ENCODE data around the gene PCDHA2. TPM values are rescaled to one million over a fixed set of nuclear protein-coding genes. Genes with fewer than 3 reads are reported as not detected.

The PCDHA2 gene
- total RNA-seq, 4 donors from 2014 or later: 0.12 to 0.93 (median 0.47) TPM; not detected in 1

DNA sequence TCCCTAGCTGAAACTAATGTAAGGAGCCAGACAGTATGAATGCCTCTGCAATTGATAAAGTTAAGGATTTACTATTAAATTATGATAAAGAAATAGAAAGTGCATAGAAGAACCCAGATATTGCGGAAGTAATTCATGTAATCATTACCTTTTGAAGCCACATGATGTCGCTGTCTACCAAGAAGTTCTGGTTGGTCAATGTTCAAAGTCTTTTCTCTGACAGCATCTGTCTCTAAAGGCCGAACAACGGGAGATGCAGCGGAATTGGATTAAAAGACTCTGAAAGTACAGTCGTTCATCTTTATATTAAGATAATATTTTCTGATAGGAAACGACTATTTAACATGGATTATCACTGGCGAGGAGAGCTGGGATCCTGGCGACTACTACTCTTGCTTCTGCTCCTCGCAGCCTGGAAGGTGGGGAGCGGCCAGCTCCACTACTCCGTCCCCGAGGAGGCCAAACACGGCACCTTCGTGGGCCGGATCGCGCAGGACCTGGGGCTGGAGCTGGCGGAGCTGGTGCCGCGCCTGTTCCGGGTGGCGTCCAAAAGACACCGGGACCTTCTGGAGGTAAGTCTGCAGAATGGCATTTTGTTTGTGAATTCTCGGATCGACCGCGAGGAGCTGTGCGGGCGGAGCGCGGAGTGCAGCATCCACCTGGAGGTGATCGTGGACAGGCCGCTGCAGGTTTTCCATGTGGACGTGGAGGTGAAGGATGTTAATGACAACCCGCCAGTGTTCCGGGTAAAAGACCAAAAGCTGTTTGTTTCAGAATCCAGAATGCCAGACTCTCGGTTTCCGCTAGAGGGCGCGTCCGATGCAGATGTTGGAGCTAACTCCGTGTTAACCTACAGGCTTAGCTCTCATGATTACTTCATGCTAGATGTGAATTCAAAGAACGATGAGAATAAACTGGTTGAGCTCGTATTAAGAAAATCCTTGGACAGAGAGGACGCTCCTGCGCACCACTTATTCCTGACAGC, 46.6 kb downstream of the PCDHA2 start, which contains the start of gene PCDHA8:
PCDHA8 (plus strand) TSS at position 210 of the 985 bp plus-strand sequence; CDS start at position 345, 135 bp downstream.
- no peak for ATAC-seq (ENCODE audit: low FRiP score)
- TF ChIP-seq CTCF (IDR thresholded peaks at IDR 0.05): no peak
- no peak for DNase-seq (ENCODE audit: low spot score)

- ATAC-seq (ENCODE audit: low FRiP score): no peak
- TF ChIP-seq CTCF (IDR thresholded peaks at IDR 0.05): no peak
- no peak for DNase-seq (ENCODE audit: low spot score)
Observed at GRCh38 chr5:140842798-140843733, 48.4 kb downstream of the PCDHA2 start.

Other genes starting within 250 kb of the PCDHA2 start
- gene EIF4EBP3, start 247.2 kb upstream of the PCDHA2 start, total RNA-seq: 10 to 100 TPM; 22.9 to 35.7 (median 31.5) TPM
- 10 to 100 TPM; 18.1 to 44.2 (median 24.3) TPM for gene SRA1, start 237.4 kb upstream of the PCDHA2 start, total RNA-seq
- gene APBB3, start 230.3 kb upstream of the PCDHA2 start, total RNA-seq: 10 to 100 TPM; 13.5 to 55.9 (median 33.2) TPM
- 10 to 100 TPM; 25.1 to 55.1 (median 38.1) TPM for gene SLC35A4, start 230.0 kb upstream of the PCDHA2 start, total RNA-seq
- gene CD14, start 161.7 kb upstream of the PCDHA2 start, total RNA-seq: 100 to 1,000 TPM; 129 to 173 (median 158) TPM
- 10 to 100 TPM; 18.7 to 96.9 (median 29.8) TPM for gene TMCO6, start 155.4 kb upstream of the PCDHA2 start, total RNA-seq
- gene NDUFA2, start 147.2 kb upstream of the PCDHA2 start, total RNA-seq: 10 to 100 TPM; 39.3 to 79.3 (median 62.2) TPM
- 100 to 1,000 TPM in 2 of 4 donors, 10 to 100 TPM in 2; 76.0 to 129 (median 105) TPM for gene IK, start 147.0 kb upstream of the PCDHA2 start, total RNA-seq
- gene WDR55, start 129.9 kb upstream of the PCDHA2 start, total RNA-seq: 10 to 100 TPM; 21.2 to 29.9 (median 25.2) TPM
- 1 to 10 TPM in 2 of 4 donors, under 1 TPM in 2; 0.84 to 2.5 (median 1.3) TPM for gene DND1, start 121.3 kb upstream of the PCDHA2 start, total RNA-seq
- 10 to 100 TPM; 49.6 to 76.6 (median 58.8) TPM for gene HARS1, start 103.5 kb upstream of the PCDHA2 start, total RNA-seq
- 10 to 100 TPM; 11.9 to 30.9 (median 20.6) TPM for gene HARS2, start 103.4 kb upstream of the PCDHA2 start, total RNA-seq
- 10 to 100 TPM; 38.3 to 49.6 (median 47.0) TPM for gene ZMAT2, start 94.4 kb upstream of the PCDHA2 start, total RNA-seq
- not detected for gene PCDHA1, start 8.7 kb upstream of the PCDHA2 start, total RNA-seq
- 1 to 10 TPM in 1 of 4 donors, under 1 TPM in 3; 0.25 to 3.1 (median 0.56) TPM for gene PCDHA3, start 6.2 kb downstream of the PCDHA2 start, total RNA-seq
- 1 to 10 TPM in 3 of 4 donors, under 1 TPM in 1; 0.60 to 1.5 (median 1.1) TPM for gene PCDHA4, start 12.2 kb downstream of the PCDHA2 start, total RNA-seq
- under 1 TPM in 3 of 4 donors, not detected in 1; 0.31 to 0.47 (median 0.46) TPM for gene PCDHA5, start 26.8 kb downstream of the PCDHA2 start, total RNA-seq
- gene PCDHA6, start 33.1 kb downstream of the PCDHA2 start, total RNA-seq: 1 to 10 TPM in 2 of 4 donors, under 1 TPM in 2; 0.12 to 1.5 (median 0.99) TPM
- gene PCDHA7, start 39.4 kb downstream of the PCDHA2 start, total RNA-seq: 1 to 10 TPM in 2 of 4 donors, under 1 TPM in 2; 0.12 to 1.4 (median 0.86) TPM
- under 1 TPM; 0.13 to 0.79 (median 0.35) TPM for gene PCDHA8, start 46.3 kb downstream of the PCDHA2 start, total RNA-seq
- under 1 TPM in 3 of 4 donors, not detected in 1; 0.44 to 0.79 (median 0.56) TPM for gene PCDHA9, start 53.5 kb downstream of the PCDHA2 start, total RNA-seq
- gene PCDHA10, start 61.0 kb downstream of the PCDHA2 start, total RNA-seq: 1 to 10 TPM in 2 of 4 donors, under 1 TPM in 2; 0.48 to 2.5 (median 1.5) TPM
- gene PCDHA11, start 74.1 kb downstream of the PCDHA2 start, total RNA-seq: 1 to 10 TPM in 1 of 4 donors, under 1 TPM in 3; 0.16 to 1.2 (median 0.49) TPM
- 1 to 10 TPM in 2 of 4 donors, under 1 TPM in 2; 0.69 to 4.9 (median 1.1) TPM for gene PCDHA12, start 80.5 kb downstream of the PCDHA2 start, total RNA-seq
- 1 to 10 TPM in 3 of 4 donors, under 1 TPM in 1; 0.96 to 1.4 (median 1.2) TPM for gene PCDHA13, start 87.3 kb downstream of the PCDHA2 start, total RNA-seq
- 1 to 10 TPM in 2 of 4 donors, under 1 TPM in 2; 0.47 to 2.1 (median 0.87) TPM for gene PCDHAC1, start 131.4 kb downstream of the PCDHA2 start, total RNA-seq
- gene PCDHAC2, start 171.6 kb downstream of the PCDHA2 start, total RNA-seq: 10 to 100 TPM in 1 of 4 donors, 1 to 10 TPM in 3; 3.1 to 10.0 (median 3.8) TPM

All from omental fat pad (tissue), 4 donors.